Measurements from ENCODE around the gene MED10. TPM values are rescaled to one million over a fixed set of nuclear protein-coding genes. Genes with fewer than 3 reads are reported as not detected.
"Not testable (repeated sequence)": the region's sequence is repeated elsewhere in the genome, so short reads cannot be mapped to it uniquely, and the experiment has no call there.

Gene MED10
- total RNA-seq, 1 donor from 2014 or later = 32.3 TPM

DNA sequence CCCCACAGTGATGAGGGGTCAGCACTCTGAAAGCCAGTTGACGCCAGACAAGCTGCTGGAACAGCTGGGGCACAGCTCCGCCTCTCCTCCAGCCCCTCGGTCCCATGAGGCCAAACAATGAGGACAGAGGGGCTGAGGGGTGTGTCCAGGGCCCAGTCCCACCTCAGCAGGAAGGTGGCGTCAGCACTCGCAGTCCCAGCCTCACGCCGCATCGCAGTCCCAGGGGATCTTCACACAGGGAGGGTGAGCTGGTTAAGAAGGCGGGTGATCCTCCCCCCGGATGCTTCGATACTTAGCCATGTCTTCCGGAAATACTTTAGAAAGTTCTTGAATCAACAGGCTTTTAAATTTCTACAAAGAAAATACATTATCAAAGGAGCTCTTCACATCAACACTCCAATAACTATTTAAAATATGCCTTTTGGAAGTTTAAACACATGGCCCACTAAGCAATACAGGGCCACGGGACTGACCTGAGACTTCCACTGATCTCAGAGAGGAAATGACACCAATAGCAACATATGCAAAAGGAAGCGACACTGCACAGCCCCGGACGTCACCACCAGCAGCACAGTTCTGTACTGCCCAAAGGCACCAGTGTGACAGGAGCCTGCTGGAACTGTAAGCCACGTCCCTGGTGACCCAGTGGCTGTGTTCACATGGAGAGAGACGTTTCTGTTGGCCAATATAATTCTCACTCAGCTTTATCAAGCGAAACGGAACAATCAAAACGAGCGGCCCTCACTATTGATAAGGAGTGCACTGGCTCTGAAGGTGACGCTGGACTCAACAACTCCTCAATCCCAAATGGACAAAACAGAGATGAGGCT, 5.9 kb downstream of the MED10 start:
- Mint-ChIP-seq H3K4me1 (ENCODE audit: unreplicated experiment) (peaks cover 12% of the 10 kb centered on the region), H3K27me3 (no peaks in the 10 kb centered on the region), H3K4me3 (no peak overlapping the region), H3K36me3 (peaks cover 49% of the 10 kb centered on the region), H3K27ac (no peak overlapping the region), H3K9me3 (no peaks in the 10 kb centered on the region)
- no peak for DNase-seq (ENCODE audit: extremely low spot score, unreplicated experiment)
- TF ChIP-seq CTCF (conservative IDR thresholded peaks at IDR 0.05) = no peak

- H3K27me3 Mint-ChIP-seq = no peaks in the 10 kb centered on the region
- DNase-seq (ENCODE audit: extremely low spot score, unreplicated experiment) = no peak
- no peak overlapping the region for H3K4me3 Mint-ChIP-seq
- peaks cover 4% of the 10 kb centered on the region for H3K4me1 Mint-ChIP-seq (ENCODE audit: unreplicated experiment)
- no peak for TF ChIP-seq CTCF (conservative IDR thresholded peaks at IDR 0.05)
- no peak overlapping the region for H3K27ac Mint-ChIP-seq
- peaks cover 43% of the 10 kb centered on the region for H3K36me3 Mint-ChIP-seq
- H3K9me3 Mint-ChIP-seq = no peaks in the 10 kb centered on the region
Observed at GRCh38 chr5:6371079-6371810, 7.1 kb downstream of the MED10 start.

DNA sequence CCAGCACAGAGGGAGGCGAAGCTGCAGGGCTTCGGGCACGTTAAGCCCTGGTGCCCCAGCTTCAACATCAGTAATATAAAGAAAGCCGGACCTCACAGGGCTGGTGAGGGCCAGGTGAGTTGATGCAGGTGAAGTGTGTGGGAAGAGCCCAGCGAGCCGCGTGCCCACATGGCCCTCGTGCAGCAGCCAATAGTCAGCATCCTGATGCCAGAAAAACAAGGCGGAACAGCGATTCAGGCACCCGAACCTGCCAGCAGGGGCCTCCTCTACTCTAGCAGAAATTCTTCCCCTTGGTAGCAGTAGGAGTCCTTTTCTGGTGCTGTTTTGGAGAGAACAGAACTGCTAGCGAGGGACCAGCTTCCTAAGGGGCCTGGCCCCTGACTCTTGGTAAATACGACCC, 7.8 kb downstream of the MED10 start:
- TF ChIP-seq CTCF (conservative IDR thresholded peaks at IDR 0.05) = no peak
- Mint-ChIP-seq H3K27ac (no peak overlapping the region), H3K4me3 (no peak overlapping the region), H3K36me3 (peaks cover 40% of the 10 kb centered on the region), H3K27me3 (no peaks in the 10 kb centered on the region), H3K9me3 (no peaks in the 10 kb centered on the region), H3K4me1 (ENCODE audit: unreplicated experiment) (peaks cover under 1% of the 10 kb centered on the region)
- DNase-seq (ENCODE audit: extremely low spot score, unreplicated experiment) = no peak

DNA sequence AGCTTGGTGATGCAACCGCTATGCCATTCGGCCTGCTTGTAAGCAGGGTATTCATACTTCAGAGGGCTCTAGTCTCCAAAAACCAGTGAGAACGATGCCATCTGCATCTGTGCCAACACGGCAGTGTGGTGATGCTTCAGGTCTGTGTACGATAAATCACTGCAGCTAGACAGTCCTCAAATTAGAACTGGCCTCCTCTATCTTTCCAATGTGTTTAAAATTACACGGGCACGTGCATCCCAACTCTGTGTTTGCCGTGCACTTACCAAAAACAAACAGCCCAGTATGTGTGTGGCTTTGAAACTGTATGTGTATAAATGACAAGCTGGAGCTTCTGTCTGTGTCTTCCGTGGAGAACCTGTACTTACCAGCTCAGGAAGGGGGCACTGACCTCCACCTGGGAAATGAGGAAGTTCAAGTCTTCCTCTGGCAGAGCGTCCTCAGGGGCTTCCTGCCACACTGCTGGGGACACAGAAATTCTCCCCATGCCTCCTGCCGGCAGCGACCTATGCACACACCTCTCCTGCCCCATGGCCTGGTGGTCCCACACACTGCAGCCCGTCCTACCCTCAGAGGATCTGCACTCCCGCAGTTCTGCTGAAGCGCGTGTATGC, 12.3 kb downstream of the MED10 start:
- Mint-ChIP-seq H3K27ac (no peak overlapping the region), H3K9me3 (no peaks in the 10 kb centered on the region), H3K4me1 (ENCODE audit: unreplicated experiment) (no peaks in the 10 kb centered on the region), H3K36me3 (peaks cover 15% of the 10 kb centered on the region), H3K4me3 (no peak overlapping the region), H3K27me3 (no peaks in the 10 kb centered on the region)
- DNase-seq (ENCODE audit: extremely low spot score, unreplicated experiment) = peak; percentile 47
- no peak for TF ChIP-seq CTCF (conservative IDR thresholded peaks at IDR 0.05)

- peak; percentile 55 for DNase-seq (ENCODE audit: extremely low spot score, unreplicated experiment)
Observed at GRCh38 chr5:6365142-6365976, 13.0 kb downstream of the MED10 start.

GRCh38 chr5:6363454-6364011, 14.8 kb downstream of the MED10 start:
- not testable (repeated sequence) for H3K27me3 Mint-ChIP-seq; H3K4me1 Mint-ChIP-seq (ENCODE audit: unreplicated experiment); H3K9me3 Mint-ChIP-seq; DNase-seq (ENCODE audit: extremely low spot score, unreplicated experiment); H3K27ac Mint-ChIP-seq; H3K36me3 Mint-ChIP-seq; H3K4me3 Mint-ChIP-seq

More at GRCh38 chr5:6365142-6365976, 13.0 kb downstream of the MED10 start:
- H3K4me3 Mint-ChIP-seq = no peak overlapping the region
- H3K27me3 Mint-ChIP-seq = no peaks in the 10 kb centered on the region
- H3K36me3 Mint-ChIP-seq = peaks cover 15% of the 10 kb centered on the region
- no peak for TF ChIP-seq CTCF (conservative IDR thresholded peaks at IDR 0.05)
- no peaks in the 10 kb centered on the region for H3K9me3 Mint-ChIP-seq
- H3K4me1 Mint-ChIP-seq (ENCODE audit: unreplicated experiment) = no peaks in the 10 kb centered on the region
- no peak overlapping the region for H3K27ac Mint-ChIP-seq

All from type B pancreatic cell (in vitro differentiated cells).